H9 (cell line): Measurements from ENCODE around the gene REXO4. TPM values are rescaled to one million over a fixed set of nuclear protein-coding genes. Genes with fewer than 3 reads are reported as not detected.

Experiments
- DNase-seq: peaks from one replicate; pipeline ENCODE4 v3.0.0-alpha.2; 2017
- H2AFZ ChIP-seq: one replicate; pipeline ENCODE4 v1.6.1; 2013; ENCODE audit warnings: mild to moderate bottlenecking, low read length, control low read depth, moderate library complexity
- H2AK5ac ChIP-seq: 2 replicates; pipeline ENCODE4 v1.6.1; 2013; ENCODE audit warnings: low read length, control low read depth, mixed read lengths; ENCODE audit not compliant: insufficient read length
- H2BK120ac ChIP-seq: one replicate; pipeline ENCODE4 v1.6.1; 2013; ENCODE audit warnings: low read depth, mild to moderate bottlenecking, low read length, control low read depth, inconsistent platforms; ENCODE audit not compliant: poor library complexity, severe bottlenecking
- H2BK12ac ChIP-seq: 2 replicates; pipeline ENCODE4 v1.6.1; 2013; ENCODE audit warnings: low read length, control low read depth, mixed read lengths, low read depth; ENCODE audit not compliant: insufficient read length
- H2BK15ac ChIP-seq: 2 replicates; pipeline ENCODE4 v1.6.1; 2013; ENCODE audit warnings: low read depth, low read length, control low read depth
- H2BK20ac ChIP-seq: one replicate; pipeline ENCODE4 v1.6.1; 2013; ENCODE audit warnings: low read depth, mild to moderate bottlenecking, low read length, control low read depth, inconsistent platforms; ENCODE audit not compliant: poor library complexity, severe bottlenecking
- H2BK5ac ChIP-seq: 2 replicates; pipeline ENCODE4 v1.6.1; 2013; ENCODE audit warnings: low read length, control low read depth, mixed read lengths; ENCODE audit not compliant: insufficient read length
- H3K14ac ChIP-seq: 2 replicates; pipeline ENCODE4 v1.6.1; 2013; ENCODE audit warnings: low read length, control low read depth; ENCODE audit not compliant: insufficient read depth
- H3K18ac ChIP-seq: 2 replicates; pipeline ENCODE4 v1.6.1; 2013; ENCODE audit warnings: low read depth, mild to moderate bottlenecking, mixed read lengths, low read length, control low read depth; ENCODE audit not compliant: insufficient read length
- H3K23ac ChIP-seq: 2 replicates; pipeline ENCODE4 v1.6.1; 2013; ENCODE audit warnings: low read length, control low read depth, mixed read lengths, low read depth; ENCODE audit not compliant: insufficient read length
- H3K23me2 ChIP-seq: 2 replicates; pipeline ENCODE4 v1.6.1; 2013; ENCODE audit warnings: low read depth, mild to moderate bottlenecking, mixed read lengths, low read length, control low read depth; ENCODE audit not compliant: insufficient read length, poor library complexity, severe bottlenecking
- H3K27ac ChIP-seq: 2 replicates; pipeline ENCODE4 v1.5.1; 2013; ENCODE audit warnings: low read length, control low read depth, mixed read lengths, low read depth; ENCODE audit not compliant: insufficient read length
- H3K27me3 ChIP-seq: 2 replicates; pipeline ENCODE4 v1.6.1; 2013; ENCODE audit warnings: low read length, control low read depth, inconsistent platforms; ENCODE audit not compliant: insufficient read depth
- H3K4ac ChIP-seq: 2 replicates; pipeline ENCODE4 v1.6.1; 2013; ENCODE audit warnings: low read depth, mild to moderate bottlenecking, control low read depth, inconsistent platforms, low read length, moderate library complexity
- H3K4me1 ChIP-seq: 2 replicates; pipeline ENCODE4 v1.6.1; 2013; ENCODE audit warnings: low read length, control low read depth, inconsistent platforms; ENCODE audit not compliant: insufficient read depth
- H3K4me2 ChIP-seq: 2 replicates; pipeline ENCODE4 v1.6.1; 2013; ENCODE audit warnings: low read length, control low read depth, mixed read lengths; ENCODE audit not compliant: insufficient read length, insufficient read depth
- H3K56ac ChIP-seq: 2 replicates; pipeline ENCODE4 v1.6.1; 2013; ENCODE audit warnings: low read depth, mild to moderate bottlenecking, mixed read lengths, low read length, control low read depth; ENCODE audit not compliant: insufficient read length
- H3K79me1 ChIP-seq: 2 replicates; pipeline ENCODE4 v1.6.1; 2013; ENCODE audit warnings: low read depth, mild to moderate bottlenecking, moderate library complexity, low read length, control low read depth, inconsistent platforms; ENCODE audit not compliant: insufficient read depth, poor library complexity, severe bottlenecking
- H3K79me2 ChIP-seq: 2 replicates; pipeline ENCODE4 v1.6.1; 2013; ENCODE audit warnings: low read length, control low read depth, inconsistent platforms; ENCODE audit not compliant: insufficient read depth
- H3K9ac ChIP-seq: 2 replicates; pipeline ENCODE4 v1.6.1; 2013; ENCODE audit warnings: low read length, control low read depth, mixed read lengths; ENCODE audit not compliant: insufficient read length; ENCODE audit errors: extremely low read depth
- H3K9me3 ChIP-seq: one replicate; pipeline ENCODE4 v1.6.1; 2013; ENCODE audit warnings: low read depth, low read length, inconsistent platforms; ENCODE audit not compliant: control insufficient read depth
- H3T11ph ChIP-seq: one replicate; pipeline ENCODE4 v1.6.1; 2013; ENCODE audit warnings: mild to moderate bottlenecking, low read length, control low read depth, inconsistent platforms
- H4K20me1 ChIP-seq: one replicate; pipeline ENCODE4 v1.6.1; 2013; ENCODE audit not compliant: control insufficient read depth, insufficient read length, insufficient read depth
- H4K5ac ChIP-seq: 2 replicates; pipeline ENCODE4 v1.6.1; 2013; ENCODE audit warnings: low read depth, mild to moderate bottlenecking, mixed read lengths, low read length, control low read depth; ENCODE audit not compliant: insufficient read length
- H4K8ac ChIP-seq: replicated peaks from 2 replicates; pipeline ENCODE4 v1.6.1; 2013; ENCODE audit warnings: low read length, control low read depth, mixed read lengths, low read depth; ENCODE audit not compliant: insufficient read length
- H4K91ac ChIP-seq: 2 replicates; pipeline ENCODE4 v1.6.1; 2013; ENCODE audit warnings: low read depth, mild to moderate bottlenecking, moderate library complexity, mixed read lengths, low read length, control low read depth; ENCODE audit not compliant: insufficient read length
- H3K27ac Mint-ChIP-seq, 3 experiments: 2 replicates in 2 of 3; 3 replicates in 1 of 3; pipeline ENCODE4 v1.8.0; 2020 to 2021; ENCODE audit warnings: mixed read lengths in 3 of 3, mild to moderate bottlenecking in 1 of 3, moderate library complexity in 1 of 3
- H3K27me3 Mint-ChIP-seq: 2 replicates; pipeline ENCODE4 v1.8.0; 2021; ENCODE audit warnings: low read depth, mild to moderate bottlenecking, moderate library complexity, mixed read lengths
- H3K36me3 Mint-ChIP-seq, 3 experiments: 2 replicates in 2 of 3; 3 replicates in 1 of 3; pipeline ENCODE4 v1.8.0; 2020 to 2021; ENCODE audit warnings: low read depth in 3 of 3, mixed read lengths in 3 of 3; ENCODE audit not compliant: insufficient read depth in 1 of 3
- H3K4me1 Mint-ChIP-seq, 2 experiments: 2 replicates each; pipeline ENCODE4 v1.8.0; 2020; ENCODE audit warnings: mixed read lengths in 2 of 2
- H3K4me3 Mint-ChIP-seq, 2 experiments: 2 replicates in 1 of 2; 3 replicates in 1 of 2; pipeline ENCODE4 v1.8.0; 2020 to 2021; ENCODE audit warnings: mild to moderate bottlenecking in 2 of 2, mixed read lengths in 2 of 2, moderate library complexity in 1 of 2
- H3K9me3 Mint-ChIP-seq, 2 experiments: 2 replicates in 1 of 2; 3 replicates in 1 of 2; pipeline ENCODE4 v1.8.0; 2020; ENCODE audit warnings: mild to moderate bottlenecking in 2 of 2, mixed read lengths in 2 of 2, moderate library complexity in 1 of 2
- CTCF ChIP-seq: fragments of 200-600 bp; sonication (generic); conservative IDR thresholded peaks from 3 replicates; pipeline ENCODE4 v1.8.0; 2021; ENCODE audit warnings: antibody characterized with exemption, mild to moderate bottlenecking
- WGBS: extraction: QIAGEN DNeasy Blood & Tissue Kit; methylation state at CpG from one replicate; pipeline ENCODE4 v1.1.7; 2013; ENCODE audit warnings: missing lambda C conversion rate, low lambda C conversion rate, mixed read lengths; ENCODE audit not compliant: insufficient read length; ENCODE audit errors: extremely low coverage; 5-methylcytosine and 5-hydroxymethylcytosine counted together
- total RNA-seq: library from RNA; stranded (reverse); gene quantifications from 2 replicates; pipeline ENCODE4 v1.2.1, GENCODE V29; 2021

REXO4 gene
- total RNA-seq, 1 experiment from 2014 or later: 35.2 TPM

GRCh38 chr9:133404454-133405002 is 13.3 kb downstream of the REXO4 start:
- H3K4me2 ChIP-seq: no peak overlapping the region
- peak overlapping the region in 1 of 3 experiments; percentile 31; a peak in 1 of 7 replicates for H3K27ac Mint-ChIP-seq

More at GRCh38 chr9:133404454-133405002, 13.3 kb downstream of the REXO4 start:
- Mint-ChIP-seq H3K27me3 (no peaks in the 10 kb centered on the region), H3K9me3 (no peaks in the 10 kb centered on the region), H3K4me1 (peaks cover 0 to 2% of the 10 kb centered on the region in 2 experiments; a peak in 1 of 4 replicates), H3K4me3 (no peak overlapping the region), H3K36me3 (peaks cover 25 to 50% (median 44%) of the 10 kb centered on the region in 3 experiments; a peak in 6 of 7 replicates)
- H4K20me1 ChIP-seq: peaks cover 4% of the 10 kb centered on the region
- H3K23me2 ChIP-seq: no peaks in the 10 kb centered on the region
- H4K5ac ChIP-seq: no peak overlapping the region
- H3K27me3 ChIP-seq: no peaks in the 10 kb centered on the region
- no peaks in the 10 kb centered on the region for H3K79me2 ChIP-seq
- H3K27ac ChIP-seq: no peak overlapping the region
- no peak overlapping the region for H4K8ac ChIP-seq
- H2BK20ac ChIP-seq: no peak overlapping the region
- no peak overlapping the region for H3K9ac ChIP-seq
- no peak overlapping the region; the same call in 1 of the 2 replicates for H3K14ac ChIP-seq
- no peak overlapping the region for H3T11ph ChIP-seq
- no peaks in the 10 kb centered on the region for H3K79me1 ChIP-seq
- no peak overlapping the region for H4K91ac ChIP-seq
- no peak overlapping the region for H3K4ac ChIP-seq
- no peak overlapping the region for H2BK15ac ChIP-seq
- H2AK5ac ChIP-seq: no peak overlapping the region
- WGBS: no CpG with 5 or more reads among the region's 12 CpGs
- H2AFZ ChIP-seq: no peak overlapping the region
- no peak for TF ChIP-seq CTCF
- no peak overlapping the region for H2BK12ac ChIP-seq
- H3K56ac ChIP-seq: no peak overlapping the region
- no peak overlapping the region for H2BK5ac ChIP-seq
- no peaks in the 10 kb centered on the region for H3K9me3 ChIP-seq
- no peak for DNase-seq
- no peak overlapping the region for H3K23ac ChIP-seq
- no peaks in the 10 kb centered on the region for H3K4me1 ChIP-seq
- no peak overlapping the region for H2BK120ac ChIP-seq
- H3K18ac ChIP-seq: no peak overlapping the region
